ENCODE data around the gene BAIAP2L1. TPM values are rescaled to one million over a fixed set of nuclear protein-coding genes. Genes with fewer than 3 reads are reported as not detected.
A peak's percentile ranks its signal among the peaks of the same experiment; 100 is the strongest.

The BAIAP2L1 gene
- total RNA-seq, 1 donor from 2014 or later: 20.6 TPM

DNA sequence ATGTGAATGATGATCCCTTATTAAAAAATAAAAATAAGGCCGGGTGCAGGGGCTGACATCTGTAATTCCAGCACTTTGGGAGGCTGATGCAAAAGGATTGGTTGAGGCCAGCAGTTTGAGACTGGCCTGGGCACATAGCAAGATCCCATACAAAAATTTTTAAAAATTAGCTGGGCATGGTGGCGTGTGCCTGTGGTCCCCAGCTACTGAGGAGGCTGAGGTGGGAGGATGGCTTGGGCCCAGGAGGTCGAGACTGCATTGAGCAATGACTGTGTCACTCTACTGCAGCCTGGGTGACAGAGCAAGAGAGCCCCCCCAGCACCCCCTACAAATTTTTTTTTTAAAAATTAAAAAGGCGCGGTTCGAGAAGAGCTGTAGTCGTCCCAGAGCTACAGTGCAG lies 120.6 kb downstream of the BAIAP2L1 start:
- DNase-seq (ENCODE audit: low spot score): no peak
- Mint-ChIP-seq H3K27me3 (ENCODE audit: unreplicated experiment) (peaks cover 15% of the 10 kb centered on the region), H3K27ac (ENCODE audit: unreplicated experiment) (no peak overlapping the region), H3K9me3 (ENCODE audit: unreplicated experiment) (no peaks in the 10 kb centered on the region), H3K36me3 (ENCODE audit: low read depth, unreplicated experiment) (peaks cover 13% of the 10 kb centered on the region), H3K4me1 (ENCODE audit: unreplicated experiment) (peaks cover 30% of the 10 kb centered on the region), H3K4me3 (ENCODE audit: unreplicated experiment) (peak overlapping the region; percentile 56)
- TF ChIP-seq, protein P1, sequence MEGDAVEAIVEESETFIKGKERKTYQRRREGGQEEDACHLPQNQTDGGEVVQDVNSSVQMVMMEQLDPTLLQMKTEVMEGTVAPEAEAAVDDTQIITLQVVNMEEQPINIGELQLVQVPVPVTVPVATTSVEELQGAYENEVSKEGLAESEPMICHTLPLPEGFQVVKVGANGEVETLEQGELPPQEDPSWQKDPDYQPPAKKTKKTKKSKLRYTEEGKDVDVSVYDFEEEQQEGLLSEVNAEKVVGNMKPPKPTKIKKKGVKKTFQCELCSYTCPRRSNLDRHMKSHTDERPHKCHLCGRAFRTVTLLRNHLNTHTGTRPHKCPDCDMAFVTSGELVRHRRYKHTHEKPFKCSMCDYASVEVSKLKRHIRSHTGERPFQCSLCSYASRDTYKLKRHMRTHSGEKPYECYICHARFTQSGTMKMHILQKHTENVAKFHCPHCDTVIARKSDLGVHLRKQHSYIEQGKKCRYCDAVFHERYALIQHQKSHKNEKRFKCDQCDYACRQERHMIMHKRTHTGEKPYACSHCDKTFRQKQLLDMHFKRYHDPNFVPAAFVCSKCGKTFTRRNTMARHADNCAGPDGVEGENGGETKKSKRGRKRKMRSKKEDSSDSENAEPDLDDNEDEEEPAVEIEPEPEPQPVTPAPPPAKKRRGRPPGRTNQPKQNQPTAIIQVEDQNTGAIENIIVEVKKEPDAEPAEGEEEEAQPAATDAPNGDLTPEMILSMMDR (IDR thresholded peaks at IDR 0.05; ENCODE audit: unreplicated experiment): no peak

DNA sequence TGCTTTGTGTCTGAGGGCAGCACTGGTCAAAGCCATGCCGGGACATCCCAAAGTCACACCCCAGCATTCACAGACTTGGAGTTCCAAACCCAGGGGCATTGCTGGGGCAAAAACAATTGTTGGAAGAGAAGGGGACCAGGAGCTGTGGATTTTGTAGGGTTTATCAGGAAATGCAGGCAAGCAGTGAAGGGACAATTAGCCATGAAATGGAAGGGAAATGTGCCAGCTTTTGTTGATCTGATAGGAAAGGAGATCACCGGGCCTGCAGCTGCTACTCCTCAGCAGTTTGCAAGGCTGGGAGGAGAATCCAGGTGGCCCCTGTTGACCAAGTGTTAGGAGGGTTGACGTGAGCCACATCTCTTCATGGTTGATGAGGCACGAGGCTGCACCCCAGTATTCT lies 122.0 kb downstream of the BAIAP2L1 start:
- no peak overlapping the region for H3K27ac Mint-ChIP-seq (ENCODE audit: unreplicated experiment)
- peaks cover 15% of the 10 kb centered on the region for H3K27me3 Mint-ChIP-seq (ENCODE audit: unreplicated experiment)
- no peaks in the 10 kb centered on the region for H3K9me3 Mint-ChIP-seq (ENCODE audit: unreplicated experiment)
- TF ChIP-seq, protein P1 (IDR thresholded peaks at IDR 0.05; ENCODE audit: unreplicated experiment): no peak
- H3K36me3 Mint-ChIP-seq (ENCODE audit: low read depth, unreplicated experiment): peaks cover 8% of the 10 kb centered on the region
- peaks cover 20% of the 10 kb centered on the region for H3K4me1 Mint-ChIP-seq (ENCODE audit: unreplicated experiment)
- H3K4me3 Mint-ChIP-seq (ENCODE audit: unreplicated experiment): no peak overlapping the region
- DNase-seq (ENCODE audit: low spot score): no peak

DNA sequence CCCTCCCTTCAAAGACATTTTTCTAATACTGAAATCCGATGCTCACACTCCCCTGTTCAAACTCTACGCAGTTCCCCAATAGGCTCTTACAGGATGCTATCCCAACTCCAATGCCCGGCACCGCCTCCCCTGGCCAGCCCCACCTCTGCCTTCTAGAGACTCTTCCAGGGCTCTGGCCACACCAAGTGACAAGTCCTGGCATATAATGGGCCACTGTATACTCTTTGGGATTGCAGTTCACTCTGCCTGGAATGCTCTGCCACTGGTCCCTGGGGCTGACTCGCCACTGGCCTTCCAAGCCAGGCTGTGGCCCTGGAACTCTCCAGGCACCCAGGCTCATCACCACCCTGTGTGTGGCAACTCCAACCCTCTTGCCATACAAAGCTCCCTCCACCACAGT lies 122.5 kb downstream of the BAIAP2L1 start:
- DNase-seq (ENCODE audit: low spot score): no peak
- peaks cover 17% of the 10 kb centered on the region for H3K27me3 Mint-ChIP-seq (ENCODE audit: unreplicated experiment)
- TF ChIP-seq, protein P1 (IDR thresholded peaks at IDR 0.05; ENCODE audit: unreplicated experiment): no peak
- peaks cover 8% of the 10 kb centered on the region for H3K36me3 Mint-ChIP-seq (ENCODE audit: low read depth, unreplicated experiment)
- H3K4me3 Mint-ChIP-seq (ENCODE audit: unreplicated experiment): no peak overlapping the region
- H3K9me3 Mint-ChIP-seq (ENCODE audit: unreplicated experiment): no peaks in the 10 kb centered on the region
- no peak overlapping the region for H3K27ac Mint-ChIP-seq (ENCODE audit: unreplicated experiment)
- H3K4me1 Mint-ChIP-seq (ENCODE audit: unreplicated experiment): peaks cover 20% of the 10 kb centered on the region

DNA sequence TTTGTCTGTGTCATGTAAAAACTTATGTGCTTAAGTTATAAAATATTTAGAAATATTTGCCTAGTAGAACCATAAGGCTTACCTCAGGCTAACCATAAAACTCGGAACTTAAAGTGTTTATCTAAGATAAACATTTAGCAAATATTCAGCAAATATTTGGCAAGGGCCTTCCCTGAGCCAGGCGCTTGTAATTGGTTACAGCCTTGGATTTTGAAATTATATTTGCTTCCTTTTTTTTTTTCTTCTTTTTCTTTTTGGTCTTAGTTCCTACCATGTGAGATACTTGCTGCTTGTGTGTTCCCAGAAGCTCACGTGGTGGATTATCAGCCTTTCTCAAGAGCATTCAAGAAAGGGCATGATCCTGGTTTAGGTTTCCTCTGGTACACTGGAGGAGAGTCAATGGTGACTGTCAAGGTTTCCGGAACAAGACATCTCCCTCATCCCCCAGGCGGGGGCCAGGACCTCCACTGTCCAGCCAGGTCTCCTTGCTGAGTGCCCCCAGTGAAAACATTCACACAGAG lies 124.6 kb downstream of the BAIAP2L1 start:
- no peak overlapping the region for H3K4me3 Mint-ChIP-seq (ENCODE audit: unreplicated experiment)
- peaks cover 8% of the 10 kb centered on the region for H3K27me3 Mint-ChIP-seq (ENCODE audit: unreplicated experiment)
- peaks cover 7% of the 10 kb centered on the region for H3K4me1 Mint-ChIP-seq (ENCODE audit: unreplicated experiment)
- no peaks in the 10 kb centered on the region for H3K36me3 Mint-ChIP-seq (ENCODE audit: low read depth, unreplicated experiment)
- no peaks in the 10 kb centered on the region for H3K9me3 Mint-ChIP-seq (ENCODE audit: unreplicated experiment)
- TF ChIP-seq, protein P1 (IDR thresholded peaks at IDR 0.05; ENCODE audit: unreplicated experiment): no peak
- no peak for DNase-seq (ENCODE audit: low spot score)
- H3K27ac Mint-ChIP-seq (ENCODE audit: unreplicated experiment): no peak overlapping the region

DNA sequence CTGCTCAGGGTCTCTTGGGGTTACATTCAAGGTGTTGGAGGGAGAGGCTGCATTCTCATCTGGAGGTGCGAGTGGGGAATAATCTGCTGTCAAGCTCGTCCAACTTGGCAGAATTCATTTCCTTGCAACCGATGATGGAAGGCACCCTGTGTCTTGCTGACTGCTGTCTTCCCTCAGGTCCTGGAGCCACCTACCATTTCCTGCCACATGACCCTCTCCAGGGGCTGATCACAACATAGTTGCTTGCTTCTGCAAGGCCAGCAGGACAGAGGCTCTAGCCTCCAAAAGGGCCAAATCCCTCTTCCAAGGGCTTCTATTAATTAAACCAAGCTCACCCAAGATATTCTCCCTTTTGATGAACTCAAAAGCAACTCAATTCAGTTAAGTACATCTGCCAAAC lies 133.6 kb downstream of the BAIAP2L1 start:
- DNase-seq (ENCODE audit: low spot score): no peak
- Mint-ChIP-seq H3K9me3 (ENCODE audit: unreplicated experiment) (no peaks in the 10 kb centered on the region), H3K27me3 (ENCODE audit: unreplicated experiment) (peaks cover 4% of the 10 kb centered on the region), H3K4me1 (ENCODE audit: unreplicated experiment) (no peaks in the 10 kb centered on the region), H3K4me3 (ENCODE audit: unreplicated experiment) (no peak overlapping the region), H3K27ac (ENCODE audit: unreplicated experiment) (no peak overlapping the region), H3K36me3 (ENCODE audit: low read depth, unreplicated experiment) (no peaks in the 10 kb centered on the region)
- TF ChIP-seq, protein P1 (IDR thresholded peaks at IDR 0.05; ENCODE audit: unreplicated experiment): no peak
